Activated naive CD4-positive, alpha-beta T cell treated with anti-CD3 and anti-CD28 coated beads, Interleukin-2, amount 50 U/mL, for 24 hours (primary cell): Measurements from ENCODE around the gene MAPKBP1.

Experiments
- H3K27ac Mint-ChIP-seq: one replicate; pipeline ENCODE4 v1.8.0; 2021; ENCODE audit warnings: mild to moderate bottlenecking, mixed read lengths
- H3K27me3 Mint-ChIP-seq: one replicate; pipeline ENCODE4 v1.8.0; 2021; ENCODE audit warnings: mixed read lengths
- H3K36me3 Mint-ChIP-seq: one replicate; pipeline ENCODE4 v1.8.0; 2021; ENCODE audit warnings: mixed read lengths
- H3K4me1 Mint-ChIP-seq: one replicate; pipeline ENCODE4 v1.8.0; 2021; ENCODE audit warnings: mixed read lengths
- H3K4me3 Mint-ChIP-seq: one replicate; pipeline ENCODE4 v1.8.0; 2021; ENCODE audit warnings: mild to moderate bottlenecking, mixed read lengths
- H3K9me3 Mint-ChIP-seq: one replicate; pipeline ENCODE4 v1.8.0; 2021; ENCODE audit warnings: mixed read lengths

The MAPKBP1 gene

GRCh38 chr15:41857316-41857715 lies 83.0 kb downstream of the MAPKBP1 start:
- Mint-ChIP-seq H3K9me3 (no peaks in the 10 kb centered on the region), H3K36me3 (no peaks in the 10 kb centered on the region), H3K4me3 (no peak overlapping the region), H3K4me1 (peaks cover 4% of the 10 kb centered on the region), H3K27me3 (no peaks in the 10 kb centered on the region), H3K27ac (no peak overlapping the region)

GRCh38 chr15:41858756-41859155 lies 84.5 kb downstream of the MAPKBP1 start:
- H3K9me3 Mint-ChIP-seq = no peaks in the 10 kb centered on the region
- H3K4me1 Mint-ChIP-seq = peaks cover 4% of the 10 kb centered on the region
- H3K36me3 Mint-ChIP-seq = no peaks in the 10 kb centered on the region
- H3K4me3 Mint-ChIP-seq = no peak overlapping the region
- no peak overlapping the region for H3K27ac Mint-ChIP-seq
- H3K27me3 Mint-ChIP-seq = no peaks in the 10 kb centered on the region

- H3K27me3 Mint-ChIP-seq = no peaks in the 10 kb centered on the region
- no peak overlapping the region for H3K27ac Mint-ChIP-seq
- no peaks in the 10 kb centered on the region for H3K9me3 Mint-ChIP-seq
- H3K4me1 Mint-ChIP-seq = peaks cover 4% of the 10 kb centered on the region
- H3K4me3 Mint-ChIP-seq = no peak overlapping the region
- H3K36me3 Mint-ChIP-seq = no peaks in the 10 kb centered on the region
These were observed 86.0 kb downstream of the MAPKBP1 start for GRCh38 chr15:41860049-41860828.

- no peak overlapping the region for H3K27ac Mint-ChIP-seq
- no peaks in the 10 kb centered on the region for H3K27me3 Mint-ChIP-seq
- no peaks in the 10 kb centered on the region for H3K9me3 Mint-ChIP-seq
- peaks cover 4% of the 10 kb centered on the region for H3K4me1 Mint-ChIP-seq
- no peaks in the 10 kb centered on the region for H3K36me3 Mint-ChIP-seq
- H3K4me3 Mint-ChIP-seq = no peak overlapping the region
These were observed 87.6 kb downstream of the MAPKBP1 start for GRCh38 chr15:41861736-41862356.

- Mint-ChIP-seq H3K4me3 (no peak overlapping the region), H3K27me3 (no peaks in the 10 kb centered on the region), H3K4me1 (peaks cover 4% of the 10 kb centered on the region), H3K36me3 (no peaks in the 10 kb centered on the region), H3K27ac (no peak overlapping the region), H3K9me3 (no peaks in the 10 kb centered on the region)
These were observed 88.3 kb downstream of the MAPKBP1 start for GRCh38 chr15:41862515-41863116.

- Mint-ChIP-seq H3K4me1 (peaks cover 2% of the 10 kb centered on the region), H3K9me3 (no peaks in the 10 kb centered on the region), H3K36me3 (no peaks in the 10 kb centered on the region), H3K4me3 (no peak overlapping the region), H3K27me3 (no peaks in the 10 kb centered on the region), H3K27ac (no peak overlapping the region)
These were observed 91.3 kb downstream of the MAPKBP1 start for GRCh38 chr15:41865490-41866055.

- no peak overlapping the region for H3K4me3 Mint-ChIP-seq
- H3K9me3 Mint-ChIP-seq = no peaks in the 10 kb centered on the region
- peaks cover 9% of the 10 kb centered on the region for H3K4me1 Mint-ChIP-seq
- no peaks in the 10 kb centered on the region for H3K27me3 Mint-ChIP-seq
- no peaks in the 10 kb centered on the region for H3K36me3 Mint-ChIP-seq
- no peak overlapping the region for H3K27ac Mint-ChIP-seq
These were observed 92.0 kb downstream of the MAPKBP1 start for GRCh38 chr15:41866263-41866703.

- H3K4me3 Mint-ChIP-seq = no peak overlapping the region
- no peak overlapping the region for H3K27ac Mint-ChIP-seq
- H3K4me1 Mint-ChIP-seq = peaks cover 9% of the 10 kb centered on the region
- H3K9me3 Mint-ChIP-seq = no peaks in the 10 kb centered on the region
- no peaks in the 10 kb centered on the region for H3K36me3 Mint-ChIP-seq
- H3K27me3 Mint-ChIP-seq = no peaks in the 10 kb centered on the region
These were observed 92.7 kb downstream of the MAPKBP1 start for GRCh38 chr15:41866872-41867579.

GRCh38 chr15:41868321-41868720 lies 94.0 kb downstream of the MAPKBP1 start:
- H3K27me3 Mint-ChIP-seq = no peaks in the 10 kb centered on the region
- peaks cover 9% of the 10 kb centered on the region for H3K4me1 Mint-ChIP-seq
- H3K27ac Mint-ChIP-seq = no peak overlapping the region
- H3K9me3 Mint-ChIP-seq = no peaks in the 10 kb centered on the region
- no peak overlapping the region for H3K4me3 Mint-ChIP-seq
- no peaks in the 10 kb centered on the region for H3K36me3 Mint-ChIP-seq

- H3K27ac Mint-ChIP-seq = no peak overlapping the region
- H3K27me3 Mint-ChIP-seq = no peaks in the 10 kb centered on the region
- peaks cover 9% of the 10 kb centered on the region for H3K4me1 Mint-ChIP-seq
- no peaks in the 10 kb centered on the region for H3K9me3 Mint-ChIP-seq
- peak overlapping the region; percentile 38 for H3K4me3 Mint-ChIP-seq
- H3K36me3 Mint-ChIP-seq = no peaks in the 10 kb centered on the region
These were observed 95.7 kb downstream of the MAPKBP1 start for GRCh38 chr15:41869770-41870688.

GRCh38 chr15:41870689-41871081 lies 96.4 kb downstream of the MAPKBP1 start:
- Mint-ChIP-seq H3K36me3 (no peaks in the 10 kb centered on the region), H3K4me3 (peak overlapping the region; percentile 38), H3K27ac (no peak overlapping the region)

GRCh38 chr15:41871175-41871905 lies 97.1 kb downstream of the MAPKBP1 start:
- Mint-ChIP-seq H3K27me3 (no peaks in the 10 kb centered on the region), H3K4me1 (peaks cover 9% of the 10 kb centered on the region), H3K27ac (no peak overlapping the region), H3K9me3 (no peaks in the 10 kb centered on the region), H3K4me3 (no peak overlapping the region), H3K36me3 (no peaks in the 10 kb centered on the region)

More at GRCh38 chr15:41870689-41871081, 96.4 kb downstream of the MAPKBP1 start:
- Mint-ChIP-seq H3K27me3 (no peaks in the 10 kb centered on the region), H3K9me3 (no peaks in the 10 kb centered on the region), H3K4me1 (peaks cover 9% of the 10 kb centered on the region)

- no peak overlapping the region for H3K27ac Mint-ChIP-seq
- no peaks in the 10 kb centered on the region for H3K36me3 Mint-ChIP-seq
- no peaks in the 10 kb centered on the region for H3K27me3 Mint-ChIP-seq
- H3K4me1 Mint-ChIP-seq = peaks cover 9% of the 10 kb centered on the region
- H3K4me3 Mint-ChIP-seq = no peak overlapping the region
- no peaks in the 10 kb centered on the region for H3K9me3 Mint-ChIP-seq
These were observed 98.0 kb downstream of the MAPKBP1 start for GRCh38 chr15:41872166-41872747.

GRCh38 chr15:41873711-41874110 lies 99.4 kb downstream of the MAPKBP1 start:
- Mint-ChIP-seq H3K4me1 (peaks cover 9% of the 10 kb centered on the region), H3K4me3 (no peak overlapping the region), H3K36me3 (no peaks in the 10 kb centered on the region), H3K9me3 (no peaks in the 10 kb centered on the region), H3K27ac (no peak overlapping the region), H3K27me3 (no peaks in the 10 kb centered on the region)
